H1 (cell line): ENCODE data around the gene DLK1. TPM values are rescaled to one million over a fixed set of nuclear protein-coding genes. Genes with fewer than 3 reads are reported as not detected.

Experiments
- CTCF ChIA-PET: fragments of 300-600 bp; sonication (Branson Sonifier 250); formaldehyde crosslinking; loops from one replicate; lab custom pipeline; 2021; ENCODE audit not compliant: partially characterized antibody; lab: Charles Lee
- POLR2A ChIA-PET: fragments of 300-600 bp; sonication (Branson Sonifier 250); formaldehyde crosslinking; loops from one replicate; lab custom pipeline; 2021; ENCODE audit warnings: inconsistent platforms; ENCODE audit not compliant: partially characterized antibody; lab: Charles Lee
- DNase-seq, 2 experiments: peaks; one replicate each; pipeline versions ENCODE4 v3.0.0 to v3.0.0-alpha.2; 2010 to 2022; ENCODE audit warnings: low spot score in 2 of 2, low read depth in 1 of 2, mixed read lengths in 1 of 2
- FAIRE-seq: peaks from 2 replicates; lab custom pipeline; 2011; peaks lifted over from hg19 to GRCh38; lab: Jason Lieb, UNC
- H2AFZ ChIP-seq: 2 replicates; pipeline ENCODE4 v1.8.1; 2012; ENCODE audit warnings: low read length, inconsistent platforms
- H2AK5ac ChIP-seq: 2 replicates; pipeline ENCODE4 v1.6.1; 2013; ENCODE audit warnings: low read depth, low read length
- H2BK120ac ChIP-seq: replicated peaks from 2 replicates; pipeline ENCODE3; 2013; ENCODE audit warnings: low read depth, low read length, inconsistent platforms
- H2BK12ac ChIP-seq: 2 replicates; pipeline ENCODE4 v1.6.1; 2013; ENCODE audit warnings: low read depth, low read length
- H2BK15ac ChIP-seq: 2 replicates; pipeline ENCODE4 v1.6.1; 2013; ENCODE audit warnings: low read length
- H2BK20ac ChIP-seq: 2 replicates; pipeline ENCODE4 v1.6.1; 2013; ENCODE audit warnings: low read length
- H2BK5ac ChIP-seq: 2 replicates; pipeline ENCODE4 v1.6.1; 2013; ENCODE audit warnings: low read depth, low read length
- H3K14ac ChIP-seq: 2 replicates; pipeline ENCODE4 v1.6.1; 2013; ENCODE audit warnings: inconsistent platforms; ENCODE audit not compliant: insufficient read length
- H3K18ac ChIP-seq: 2 replicates; pipeline ENCODE4 v1.6.1; 2013; ENCODE audit warnings: low read length; ENCODE audit errors: extremely low read depth
- H3K23ac ChIP-seq: 2 replicates; pipeline ENCODE4 v1.6.1; 2013; ENCODE audit warnings: inconsistent platforms; ENCODE audit not compliant: insufficient read length
- H3K23me2 ChIP-seq: 2 replicates; pipeline ENCODE4 v1.6.1; 2013; ENCODE audit warnings: low read depth, low read length
- H3K27ac ChIP-seq: 2 replicates; pipeline ENCODE4 v1.6.1; 2011; ENCODE audit warnings: low read depth, low read length, inconsistent platforms
- H3K27me3 ChIP-seq, 4 experiments: replicated peaks in 1 of 4; 1 replicate in 1 of 4; 2 replicates in 3 of 4; pipeline versions ENCODE4 v1.6.1 to v1.8.1; 2011 to 2013; ENCODE audit warnings: low read length in 3 of 4, mild to moderate bottlenecking in 3 of 4, inconsistent platforms in 2 of 4, mixed read lengths in 2 of 4, moderate library complexity in 1 of 4; ENCODE audit not compliant: control insufficient read depth in 3 of 4, insufficient read depth in 3 of 4; ENCODE audit errors: extremely low read depth in 1 of 4
- H3K36me3 ChIP-seq, 4 experiments: 2 replicates each; pipeline versions ENCODE4 v1.6.1 to v1.8.1; 2011 to 2013; ENCODE audit warnings: mild to moderate bottlenecking in 4 of 4, low read length in 3 of 4, moderate library complexity in 2 of 4, control low read depth in 1 of 4, inconsistent platforms in 1 of 4; ENCODE audit not compliant: insufficient read depth in 4 of 4, control insufficient read depth in 2 of 4
- H3K4ac ChIP-seq: replicated peaks from 2 replicates; pipeline ENCODE3; 2013; ENCODE audit warnings: low read length, low read depth, mixed read lengths, inconsistent platforms; ENCODE audit not compliant: insufficient read length
- H3K4me1 ChIP-seq, 4 experiments: replicated peaks in 1 of 4; 1 replicate in 1 of 4; 2 replicates in 3 of 4; pipeline versions ENCODE4 v1.6.1 to v1.8.1; 2011 to 2013; ENCODE audit warnings: low read length in 3 of 4, inconsistent platforms in 2 of 4, mixed read lengths in 1 of 4; ENCODE audit not compliant: insufficient read depth in 4 of 4, control insufficient read depth in 3 of 4
- H3K4me2 ChIP-seq, 2 experiments: 2 replicates each; pipeline versions ENCODE4 v1.6.1 to v1.8.1; 2011 to 2013; ENCODE audit warnings: low read depth in 2 of 2, low read length in 2 of 2, control low read depth in 1 of 2, inconsistent platforms in 1 of 2, mild to moderate bottlenecking in 1 of 2; ENCODE audit not compliant: insufficient read depth in 1 of 2
- H3K4me3 ChIP-seq, 4 experiments: fragments of 200-600, 300-600 bp in 1 of 4; sonication (generic), shearing (Covaris generic), sonication (Bioruptor Twin) in 1 of 4; 2 replicates each; pipeline versions ENCODE4 v1.5.1 to v1.8.1; 2011 to 2016; ENCODE audit warnings: low read length in 4 of 4, low read depth in 3 of 4, control low read depth in 2 of 4, inconsistent platforms in 2 of 4, mild to moderate bottlenecking in 2 of 4, mixed read lengths in 1 of 4, moderate library complexity in 1 of 4; ENCODE audit not compliant: insufficient read depth in 2 of 4; ENCODE audit errors: extremely low read depth in 1 of 4
- H3K56ac ChIP-seq: replicated peaks from 2 replicates; pipeline ENCODE3; 2013; ENCODE audit warnings: low read depth, mild to moderate bottlenecking, mixed read lengths, low read length, inconsistent platforms; ENCODE audit not compliant: insufficient read length
- H3K79me1 ChIP-seq: 2 replicates; pipeline ENCODE4 v1.6.1; 2013; ENCODE audit warnings: low read depth, low read length, control low read depth
- H3K79me2 ChIP-seq, 2 experiments: 2 replicates each; pipeline versions ENCODE4 v1.6.1 to v1.8.1; 2012 to 2013; ENCODE audit warnings: low read length in 2 of 2, mild to moderate bottlenecking in 2 of 2, inconsistent platforms in 1 of 2; ENCODE audit not compliant: insufficient read depth in 2 of 2, control insufficient read depth in 1 of 2
- H3K9ac ChIP-seq, 4 experiments: replicated peaks in 1 of 4; 1 replicate in 1 of 4; 2 replicates in 3 of 4; pipeline versions ENCODE4 v1.6.1 to v1.8.1; 2011 to 2013; ENCODE audit warnings: low read depth in 3 of 4, low read length in 3 of 4, control low read depth in 2 of 4, mild to moderate bottlenecking in 2 of 4, moderate library complexity in 2 of 4, inconsistent platforms in 1 of 4; ENCODE audit errors: extremely low read depth in 1 of 4
- H3K9me3 ChIP-seq, 2 experiments: 2 replicates each; pipeline versions ENCODE4 v1.6.1 to v1.8.1; 2012 to 2013; ENCODE audit warnings: mild to moderate bottlenecking in 2 of 2, moderate library complexity in 2 of 2, control low read depth in 1 of 2, inconsistent platforms in 1 of 2, low read depth in 1 of 2, low read length in 1 of 2, mixed read lengths in 1 of 2; ENCODE audit not compliant: insufficient read depth in 2 of 2
- H4K20me1 ChIP-seq, 2 experiments: replicated peaks in 1 of 2; 2 replicates each; pipeline versions ENCODE3 to v1.8.1; 2011 to 2013; ENCODE audit warnings: inconsistent platforms in 2 of 2, low read length in 2 of 2, mild to moderate bottlenecking in 1 of 2; ENCODE audit not compliant: insufficient read depth in 2 of 2, control insufficient read depth in 1 of 2
- H4K5ac ChIP-seq: 2 replicates; pipeline ENCODE4 v1.6.1; 2013; ENCODE audit warnings: low read length, low read depth, mixed read lengths, inconsistent platforms; ENCODE audit not compliant: insufficient read length
- H4K8ac ChIP-seq: 2 replicates; pipeline ENCODE4 v1.8.0; 2013; ENCODE audit warnings: mild to moderate bottlenecking, moderate library complexity, low read length, inconsistent platforms; ENCODE audit not compliant: insufficient read depth; ENCODE audit errors: extremely low read depth
- H4K91ac ChIP-seq: replicated peaks from 2 replicates; pipeline ENCODE3; 2013; ENCODE audit warnings: low read length, mixed read lengths, inconsistent platforms; ENCODE audit not compliant: insufficient read length
- ASH2L ChIP-seq: fragments of 200-600, 300-600 bp; sonication (generic); IDR thresholded peaks from one replicate; pipeline ENCODE4 v1.7.1; 2017; ENCODE audit warnings: low read length
- CHD1 ChIP-seq: IDR thresholded peaks from 2 replicates; pipeline ENCODE4 v1.6.1; 2012; ENCODE audit warnings: low read depth, low read length, improper control_type of control experiment
- CTBP2 ChIP-seq: IDR thresholded peaks from 2 replicates; pipeline ENCODE4 v1.7.0; 2011; ENCODE audit warnings: borderline replicate concordance, mild to moderate bottlenecking, moderate library complexity, mixed read lengths, low read length; ENCODE audit not compliant: insufficient read depth, insufficient read length
- EGR1 ChIP-seq: IDR thresholded peaks from 2 replicates; pipeline ENCODE4 v1.6.1; 2011; ENCODE audit warnings: low read depth, low read length, borderline replicate concordance
- HDAC6 ChIP-seq: IDR thresholded peaks from one replicate; pipeline ENCODE4 v1.7.1; 2012; ENCODE audit warnings: low read depth, mild to moderate bottlenecking, inconsistent platforms, low read length, moderate library complexity
- MAFK ChIP-seq: IDR thresholded peaks from 2 replicates; pipeline ENCODE4 v1.6.1; 2012; ENCODE audit warnings: low read depth, mild to moderate bottlenecking, improper control_type of control experiment, low read length
- NANOG ChIP-seq: IDR thresholded peaks from 2 replicates; pipeline ENCODE4 v1.6.1; 2011; ENCODE audit warnings: low read length, low read depth, mild to moderate bottlenecking, inconsistent platforms; ENCODE audit not compliant: insufficient read depth, poor library complexity, severe bottlenecking
- POLR2A ChIP-seq, 2 experiments: IDR thresholded peaks; 1 replicate in 1 of 2; 2 replicates in 1 of 2; pipeline ENCODE4 v1.6.1; 2011; ENCODE audit warnings: low read depth in 2 of 2, low read length in 2 of 2, mild to moderate bottlenecking in 2 of 2; ENCODE audit errors: control extremely low read depth in 1 of 2
- POU5F1 ChIP-seq: IDR thresholded peaks from 2 replicates; pipeline ENCODE4 v1.6.1; 2011; ENCODE audit warnings: low read depth, mild to moderate bottlenecking, low read length, moderate library complexity
- RBBP5 ChIP-seq: IDR thresholded peaks from 2 replicates; pipeline ENCODE4 v1.7.1; 2012; ENCODE audit warnings: low read depth, mild to moderate bottlenecking, inconsistent platforms, low read length, moderate library complexity, borderline replicate concordance
- TAF7 ChIP-seq: optimal IDR thresholded peaks from 2 replicates; pipeline ENCODE3; 2011; ENCODE audit warnings: low read depth, mild to moderate bottlenecking, inconsistent platforms, low read length, moderate library complexity, borderline replicate concordance
- TBP ChIP-seq: IDR thresholded peaks from 2 replicates; pipeline ENCODE4 v1.6.1; 2011; ENCODE audit warnings: low read depth, low read length, improper control_type of control experiment
- TCF12 ChIP-seq: IDR thresholded peaks from 2 replicates; pipeline ENCODE4 v1.6.1; 2011; ENCODE audit warnings: low read depth, mild to moderate bottlenecking, low read length
- YY1 ChIP-seq: IDR thresholded peaks from 2 replicates; pipeline ENCODE4 v1.6.1; 2011; ENCODE audit warnings: low read depth, mild to moderate bottlenecking, low read length
- WGBS, 2 experiments: shearing (Covaris generic) in 1 of 2; methylation state at CpG; one replicate each; pipeline versions ENCODE4 v1.1.6 to v1.1.7; 2013 to 2015; ENCODE audit warnings: low lambda C conversion rate in 2 of 2, mixed read lengths in 2 of 2, inconsistent platforms in 1 of 2, low coverage in 1 of 2, missing lambda C conversion rate in 1 of 2; ENCODE audit not compliant: insufficient replicate concordance in 2 of 2, insufficient coverage in 1 of 2, insufficient read length in 1 of 2; ENCODE audit errors: extremely low coverage in 1 of 2, missing lambda C conversion rate in 1 of 2; 5-methylcytosine and 5-hydroxymethylcytosine counted together
- polyA plus RNA-seq, 7 experiments: library from polyadenylated mRNA; depleted of rRNA in 3 of 7; stranded (reverse) in 5 of 7; unstranded in 2 of 7; fragments of >200 nt in 5 of 7; fragments of 200-250 nt in 2 of 7; gene quantifications; 1 replicate in 5 of 7; 2 replicates in 1 of 7; 4 replicates in 1 of 7; pipeline versions ENCODE4 v1.2.1 to v1.2.3, GENCODE V29; 2011 to 2013; ENCODE audit warnings: missing spikeins in 2 of 7, mixed read lengths in 2 of 7
- total RNA-seq: library from RNA; stranded (reverse); fragmentation: NEBNext Ultra II Directional; extraction: Animal tissue kit (Norgen Biotek cat#: 25700); gene quantifications from 2 replicates; pipeline ENCODE4 v1.2.1, GENCODE V29; 2021

The DLK1 gene
- total and polyA plus RNA-seq, 2 of the 8 experiments (the other 6 are each of a cell fraction or from before 2014, with no cell fraction given): 1.3 to 2.4 TPM

DNA sequence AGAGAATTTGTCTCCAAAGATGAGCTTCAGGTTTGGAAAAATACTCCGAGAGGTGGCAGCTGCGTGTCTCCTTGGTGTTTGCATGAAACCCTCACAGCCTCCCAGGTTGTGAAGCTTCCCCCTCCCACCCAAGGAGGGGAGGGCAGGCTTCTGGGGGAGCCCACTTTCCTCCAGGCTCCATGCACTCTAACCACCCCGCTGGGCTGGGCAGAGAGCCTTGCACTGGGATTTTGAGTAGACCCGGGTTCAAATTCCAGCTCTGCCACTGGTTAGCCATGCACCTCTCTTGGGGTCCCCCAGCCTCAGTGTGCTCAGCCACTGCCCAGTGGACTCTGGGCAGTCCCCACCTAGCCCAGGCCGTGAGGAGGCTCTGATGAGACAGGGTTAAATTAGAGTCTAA lies 4.3 kb upstream of the DLK1 start:
- Histone ChIP-seq H3K4me2 (no peak overlapping the region), H2BK15ac (no peak overlapping the region), H4K5ac (no peak overlapping the region), H3K27ac (no peak overlapping the region), H3K4ac (no peak overlapping the region), H2AFZ (no peak overlapping the region), H2BK12ac (no peak overlapping the region), H3K4me3 (no peak overlapping the region), H2BK120ac (no peak overlapping the region), H3K56ac (no peak overlapping the region), H3K79me2 (no peaks in the 10 kb centered on the region), H3K9me3 (peaks cover 0 to 5% of the 10 kb centered on the region in 2 experiments; a peak in 1 of 4 replicates), H4K91ac (no peak overlapping the region), H2BK20ac (no peak overlapping the region), H3K23me2 (peaks cover 2% of the 10 kb centered on the region; the same call in 1 of the 2 replicates), H2AK5ac (no peak overlapping the region), H3K9ac (no peak overlapping the region), H3K18ac (0 out of 2 replicates have a peak overlapping the region, but pooled peaks have one; percentile 19), H3K27me3 (peaks cover 18 to 31% (median 28%) of the 10 kb centered on the region in 4 experiments), H4K8ac (no peak overlapping the region; the same call in 1 of the 2 replicates), H4K20me1 (peaks cover 0 to under 1% of the 10 kb centered on the region in 2 experiments), H2BK5ac (no peak overlapping the region), H3K4me1 (peaks cover 0 to 14% (median 9%) of the 10 kb centered on the region in 4 experiments; a peak in 5 of 7 replicates), H3K14ac (no peak overlapping the region), H3K36me3 (peaks cover 0 to 3% (median 0%) of the 10 kb centered on the region in 4 experiments; a peak in 1 of 8 replicates), H3K79me1 (no peaks in the 10 kb centered on the region), H3K23ac (no peak overlapping the region)
- FAIRE-seq (no peak), DNase-seq (no peak)
- CTCF ChIA-PET: interaction anchor here (0.6 to 1.9 kb wide), 6 partner anchors 9 to 353 kb away, joined by 3 to 9 read pairs (median 4); no protein-coding TSS in a partner anchor
- POLR2A ChIA-PET: no interaction called here
- TF ChIP-seq ASH2L (no peak), CTBP2 (no peak), EGR1 (no peak), NANOG (no peak), TBP (no peak), RBBP5 (no peak), TCF12 (no peak), YY1 (no peak), TAF7 (no peak), CHD1 (no peak), HDAC6 (no peak), MAFK (no peak), POLR2A (IDR thresholded peaks at IDR 0.05; ENCODE audit: control extremely low read depth in 1 of 2, low read depth in 2 of 2, low read length in 2 of 2) (no peak), POU5F1 (no peak)
- 86% methylated on average over 4 of the region's 5 CpGs; no CpG with 5 or more reads in 1 of the 2 experiments for WGBS, 2 experiments
